ENCODE measurements around the gene SEPSECS. TPM values are rescaled to one million over a fixed set of nuclear protein-coding genes. Genes with fewer than 3 reads are reported as not detected.

Gene SEPSECS
- total RNA-seq, 1 experiment from 2014 or later, result 4.2 TPM

GRCh38 chr4:25160714-25161592, 704 bp upstream of the SEPSECS start:
- Mint-ChIP-seq H3K27me3 (ENCODE audit: low read depth) (no peaks in the 10 kb centered on the region), H3K27ac (peak overlapping the region in 2 of 3 experiments; percentile 11 to 89; a peak in 3 of 7 replicates), H3K4me1 (peaks cover 10 to 25% of the 10 kb centered on the region in 2 experiments), H3K4me3 (peak overlapping the region; percentile 74 to 85), H3K36me3 (ENCODE audit: insufficient read depth in 1 of 3, low read depth in 3 of 3) (peaks cover 0 to 7% (median 1%) of the 10 kb centered on the region in 3 experiments; a peak in 3 of 7 replicates), H3K9me3 (peaks cover 0 to under 1% of the 10 kb centered on the region in 2 experiments; a peak in 1 of 5 replicates)
- no peaks in the 10 kb centered on the region for H3K79me1 ChIP-seq (ENCODE audit: insufficient read depth, low read depth, low read length, poor library complexity, severe bottlenecking)
- H3K14ac ChIP-seq (ENCODE audit: insufficient read depth, low read length), result no peak overlapping the region
- no peak overlapping the region for H2BK12ac ChIP-seq (ENCODE audit: insufficient read length, low read depth, low read length)
- no peak overlapping the region for H4K5ac ChIP-seq (ENCODE audit: insufficient read length, low read depth, low read length)
- no peaks in the 10 kb centered on the region; the same call in 1 of the 2 replicates for H3K4me1 ChIP-seq (ENCODE audit: insufficient read depth, low read length)
- DNase-seq, result no peak
- H3K56ac ChIP-seq (ENCODE audit: insufficient read length, low read depth, low read length), result no peak overlapping the region
- no peaks in the 10 kb centered on the region for H3K27me3 ChIP-seq (ENCODE audit: insufficient read depth, low read length)
- H3K27ac ChIP-seq (ENCODE audit: insufficient read length, low read depth, low read length), result no peak overlapping the region
- H3K18ac ChIP-seq (ENCODE audit: insufficient read length, low read depth, low read length), result no peak overlapping the region
- no peaks in the 10 kb centered on the region for H3K79me2 ChIP-seq (ENCODE audit: insufficient read depth, low read length)
- H4K8ac ChIP-seq (replicated peaks; ENCODE audit: insufficient read length, low read depth, low read length), result no peak overlapping the region
- no peak overlapping the region for H2AK5ac ChIP-seq (ENCODE audit: insufficient read length, low read length)
- H3K4ac ChIP-seq (ENCODE audit: low read depth, low read length), result no peak overlapping the region
- peak overlapping the region; percentile 98 for H3K4me2 ChIP-seq (ENCODE audit: insufficient read depth, insufficient read length, low read length)
- no CpG with 5 or more reads among the region's 16 CpGs for WGBS (ENCODE audit: extremely low coverage, insufficient read length, low lambda C conversion rate)
- no peak overlapping the region for H2BK15ac ChIP-seq (ENCODE audit: low read depth, low read length)
- H3K23me2 ChIP-seq (ENCODE audit: insufficient read length, low read depth, low read length, poor library complexity, severe bottlenecking), result peaks cover 11% of the 10 kb centered on the region
- TF ChIP-seq, protein P1, sequence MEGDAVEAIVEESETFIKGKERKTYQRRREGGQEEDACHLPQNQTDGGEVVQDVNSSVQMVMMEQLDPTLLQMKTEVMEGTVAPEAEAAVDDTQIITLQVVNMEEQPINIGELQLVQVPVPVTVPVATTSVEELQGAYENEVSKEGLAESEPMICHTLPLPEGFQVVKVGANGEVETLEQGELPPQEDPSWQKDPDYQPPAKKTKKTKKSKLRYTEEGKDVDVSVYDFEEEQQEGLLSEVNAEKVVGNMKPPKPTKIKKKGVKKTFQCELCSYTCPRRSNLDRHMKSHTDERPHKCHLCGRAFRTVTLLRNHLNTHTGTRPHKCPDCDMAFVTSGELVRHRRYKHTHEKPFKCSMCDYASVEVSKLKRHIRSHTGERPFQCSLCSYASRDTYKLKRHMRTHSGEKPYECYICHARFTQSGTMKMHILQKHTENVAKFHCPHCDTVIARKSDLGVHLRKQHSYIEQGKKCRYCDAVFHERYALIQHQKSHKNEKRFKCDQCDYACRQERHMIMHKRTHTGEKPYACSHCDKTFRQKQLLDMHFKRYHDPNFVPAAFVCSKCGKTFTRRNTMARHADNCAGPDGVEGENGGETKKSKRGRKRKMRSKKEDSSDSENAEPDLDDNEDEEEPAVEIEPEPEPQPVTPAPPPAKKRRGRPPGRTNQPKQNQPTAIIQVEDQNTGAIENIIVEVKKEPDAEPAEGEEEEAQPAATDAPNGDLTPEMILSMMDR (conservative IDR thresholded peaks at IDR 0.05), result no peak
- no peak overlapping the region for H2BK20ac ChIP-seq (ENCODE audit: low read depth, low read length, poor library complexity, severe bottlenecking)
- no peak overlapping the region for H3K23ac ChIP-seq (ENCODE audit: insufficient read length, low read depth, low read length)
- H4K20me1 ChIP-seq (ENCODE audit: control insufficient read depth, insufficient read depth, insufficient read length), result no peaks in the 10 kb centered on the region
- H4K91ac ChIP-seq (ENCODE audit: insufficient read length, low read depth, low read length), result no peak overlapping the region
- no peaks in the 10 kb centered on the region for H3K9me3 ChIP-seq (ENCODE audit: control insufficient read depth, low read depth, low read length)
- H3K9ac ChIP-seq (ENCODE audit: extremely low read depth, insufficient read length, low read length), result peak overlapping the region; percentile 68
- no peak overlapping the region for H2BK120ac ChIP-seq (ENCODE audit: low read depth, low read length, poor library complexity, severe bottlenecking)
- no peak overlapping the region for H3T11ph ChIP-seq (ENCODE audit: low read length)
- H2BK5ac ChIP-seq (ENCODE audit: insufficient read length, low read length), result no peak overlapping the region
- H2AFZ ChIP-seq (ENCODE audit: low read length), result peak overlapping the region; percentile 97
